ENCODE results near the gene GOLGA8N. TPM values are rescaled to one million over a fixed set of nuclear protein-coding genes. Genes with fewer than 3 reads are reported as not detected.
"Not testable (repeated sequence)": the region's sequence is repeated elsewhere in the genome, so short reads cannot be mapped to it uniquely, and the experiment has no call there.

GOLGA8N gene
- polyA plus RNA-seq, 1 donor (not counting 4 experiments of a cell fraction or from before 2014, with no cell fraction given) = 0.87 TPM

DNA sequence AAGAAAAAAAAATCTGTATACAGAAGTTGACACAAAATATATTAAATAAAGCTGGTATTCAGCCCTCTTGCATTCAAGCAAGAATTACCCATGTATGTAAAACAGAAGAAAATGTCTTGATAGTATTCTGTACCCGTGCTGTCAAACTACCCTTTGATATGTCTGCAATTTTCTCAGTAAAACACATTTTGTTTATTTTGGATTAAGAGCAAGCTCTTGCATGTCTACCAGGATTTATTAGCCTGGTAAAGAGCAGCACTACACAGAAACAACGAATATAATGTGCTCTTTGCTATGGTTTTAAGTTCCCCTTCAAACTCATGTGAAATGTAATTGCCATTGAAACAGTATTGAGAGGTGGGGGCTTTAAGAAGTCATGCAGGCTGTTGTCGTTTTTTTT, 24.3 kb upstream of the GOLGA8N start:
- H3K4me1 ChIP-seq (ENCODE audit: control insufficient read depth, extremely low read depth, insufficient read depth, low read length); H3K27ac ChIP-seq (ENCODE audit: control insufficient read depth, insufficient read depth, low read length); H4K20me1 ChIP-seq (ENCODE audit: control insufficient read depth, extremely low read depth, insufficient read depth, low read length); H3K36me3 ChIP-seq (ENCODE audit: control insufficient read depth in 2 of 2, extremely low read depth in 1 of 2, insufficient read depth in 2 of 2, low read length in 2 of 2); H3K9ac ChIP-seq (ENCODE audit: control insufficient read depth, extremely low read depth, insufficient read depth, low read length); FAIRE-seq; H2AFZ ChIP-seq (ENCODE audit: control insufficient read depth, low read length); H3K9me1 ChIP-seq (ENCODE audit: control insufficient read depth, extremely low read depth, insufficient read depth, low read length); dilution Hi-C loops (cut with MboI; ENCODE audit: extremely low pct_ligation_motif_present, low sequenced_read_pairs); H3K4me2 ChIP-seq (ENCODE audit: control insufficient read depth, extremely low read depth, insufficient read depth, low read depth, low read length); DNase-seq (ENCODE audit: low read depth, low spot score); H3K79me2 ChIP-seq (ENCODE audit: control insufficient read depth, insufficient read depth, low read length); H3K27me3 ChIP-seq (ENCODE audit: control insufficient read depth, extremely low read depth, insufficient read depth, low read length); H3K4me3 ChIP-seq (ENCODE audit: control insufficient read depth in 2 of 3, extremely low read depth in 1 of 3, insufficient read depth in 2 of 3, low read depth in 1 of 3, low read length in 3 of 3); H3K9me3 ChIP-seq (ENCODE audit: control insufficient read depth, low read depth, low read length): not testable (repeated sequence)

DNA sequence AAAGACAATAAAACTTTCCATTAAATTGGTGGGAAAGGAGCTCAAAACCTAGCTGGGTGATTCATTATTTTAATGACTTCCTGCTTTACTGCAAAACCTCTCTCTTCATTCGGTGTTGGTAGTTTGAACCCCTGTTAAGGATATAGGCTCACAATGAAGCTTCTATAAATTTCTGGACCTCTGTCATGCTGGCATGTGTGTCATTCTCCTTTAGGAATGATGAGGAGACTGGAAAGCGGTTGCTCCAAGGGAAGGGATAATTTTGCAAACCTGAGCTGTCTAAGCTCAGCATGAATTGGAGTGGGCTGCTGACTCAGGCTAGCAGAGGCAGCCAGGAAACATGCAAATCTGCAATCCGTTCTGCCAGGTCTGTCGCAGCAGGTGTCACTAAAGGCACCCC, 14.8 kb upstream of the GOLGA8N start:
- DNase-seq (ENCODE audit: low read depth, low spot score); H3K9me3 ChIP-seq (ENCODE audit: control insufficient read depth, low read depth, low read length); H2AFZ ChIP-seq (ENCODE audit: control insufficient read depth, low read length); dilution Hi-C loops (cut with MboI; ENCODE audit: extremely low pct_ligation_motif_present, low sequenced_read_pairs); H3K27me3 ChIP-seq (ENCODE audit: control insufficient read depth, extremely low read depth, insufficient read depth, low read length); H3K9ac ChIP-seq (ENCODE audit: control insufficient read depth, extremely low read depth, insufficient read depth, low read length); H3K4me1 ChIP-seq (ENCODE audit: control insufficient read depth, extremely low read depth, insufficient read depth, low read length); FAIRE-seq; H3K9me1 ChIP-seq (ENCODE audit: control insufficient read depth, extremely low read depth, insufficient read depth, low read length); H3K36me3 ChIP-seq (ENCODE audit: control insufficient read depth in 2 of 2, extremely low read depth in 1 of 2, insufficient read depth in 2 of 2, low read length in 2 of 2); H3K27ac ChIP-seq (ENCODE audit: control insufficient read depth, insufficient read depth, low read length); H4K20me1 ChIP-seq (ENCODE audit: control insufficient read depth, extremely low read depth, insufficient read depth, low read length); H3K4me2 ChIP-seq (ENCODE audit: control insufficient read depth, extremely low read depth, insufficient read depth, low read depth, low read length); H3K79me2 ChIP-seq (ENCODE audit: control insufficient read depth, insufficient read depth, low read length); H3K4me3 ChIP-seq (ENCODE audit: control insufficient read depth in 2 of 3, extremely low read depth in 1 of 3, insufficient read depth in 2 of 3, low read depth in 1 of 3, low read length in 3 of 3): not testable (repeated sequence)

DNA sequence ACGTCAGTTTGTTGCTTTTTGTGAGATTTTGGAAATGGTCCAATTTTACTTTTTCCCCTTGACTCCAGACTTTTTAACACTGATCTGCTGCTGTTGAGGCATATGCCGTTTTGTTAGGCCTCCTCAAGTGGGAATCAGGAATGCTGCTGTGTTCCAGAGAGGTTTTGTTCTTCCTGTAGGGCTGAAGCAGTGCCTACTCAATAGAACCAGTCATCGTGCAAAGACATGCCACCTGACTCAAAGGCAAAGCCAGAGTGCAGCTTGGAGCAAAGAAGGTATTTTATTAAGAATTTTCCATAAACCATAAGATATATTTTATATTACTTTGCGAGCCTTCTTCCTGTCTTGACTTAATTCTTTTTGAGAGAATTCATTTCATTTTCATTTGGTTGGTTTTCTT, 7.4 kb upstream of the GOLGA8N start:
- DNase-seq (ENCODE audit: low read depth, low spot score); H3K9ac ChIP-seq (ENCODE audit: control insufficient read depth, extremely low read depth, insufficient read depth, low read length); H4K20me1 ChIP-seq (ENCODE audit: control insufficient read depth, extremely low read depth, insufficient read depth, low read length); H3K36me3 ChIP-seq (ENCODE audit: control insufficient read depth in 2 of 2, extremely low read depth in 1 of 2, insufficient read depth in 2 of 2, low read length in 2 of 2); H3K27ac ChIP-seq (ENCODE audit: control insufficient read depth, insufficient read depth, low read length); H2AFZ ChIP-seq (ENCODE audit: control insufficient read depth, low read length); H3K9me3 ChIP-seq (ENCODE audit: control insufficient read depth, low read depth, low read length); H3K4me3 ChIP-seq (ENCODE audit: control insufficient read depth in 2 of 3, extremely low read depth in 1 of 3, insufficient read depth in 2 of 3, low read depth in 1 of 3, low read length in 3 of 3); H3K4me2 ChIP-seq (ENCODE audit: control insufficient read depth, extremely low read depth, insufficient read depth, low read depth, low read length); H3K27me3 ChIP-seq (ENCODE audit: control insufficient read depth, extremely low read depth, insufficient read depth, low read length); dilution Hi-C loops (cut with MboI; ENCODE audit: extremely low pct_ligation_motif_present, low sequenced_read_pairs); H3K4me1 ChIP-seq (ENCODE audit: control insufficient read depth, extremely low read depth, insufficient read depth, low read length); H3K9me1 ChIP-seq (ENCODE audit: control insufficient read depth, extremely low read depth, insufficient read depth, low read length); H3K79me2 ChIP-seq (ENCODE audit: control insufficient read depth, insufficient read depth, low read length); FAIRE-seq: not testable (repeated sequence)

DNA sequence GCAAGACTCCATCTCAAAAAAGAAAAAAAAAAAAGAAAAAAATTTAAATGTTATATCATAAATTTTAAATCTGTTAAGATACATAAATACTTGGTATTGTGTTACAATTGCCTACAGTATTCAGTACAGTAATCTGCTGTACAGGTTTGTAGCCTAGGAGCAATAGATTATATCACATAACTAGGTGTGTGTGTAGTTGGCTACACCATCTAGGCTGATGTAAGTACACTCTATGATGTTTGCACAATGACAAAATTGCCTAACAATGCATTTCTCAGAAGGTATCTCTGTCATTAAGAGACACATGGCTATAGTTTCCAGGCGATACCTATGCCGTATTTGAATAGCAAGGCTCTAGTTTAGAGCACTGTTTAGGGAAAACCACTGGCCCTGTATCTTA, 16.3 kb downstream of the GOLGA8N start:
- H3K9ac ChIP-seq (ENCODE audit: control insufficient read depth, extremely low read depth, insufficient read depth, low read length); H3K4me2 ChIP-seq (ENCODE audit: control insufficient read depth, extremely low read depth, insufficient read depth, low read depth, low read length); H2AFZ ChIP-seq (ENCODE audit: control insufficient read depth, low read length); H3K4me3 ChIP-seq (ENCODE audit: control insufficient read depth in 2 of 3, extremely low read depth in 1 of 3, insufficient read depth in 2 of 3, low read depth in 1 of 3, low read length in 3 of 3); H4K20me1 ChIP-seq (ENCODE audit: control insufficient read depth, extremely low read depth, insufficient read depth, low read length); H3K9me3 ChIP-seq (ENCODE audit: control insufficient read depth, low read depth, low read length); H3K9me1 ChIP-seq (ENCODE audit: control insufficient read depth, extremely low read depth, insufficient read depth, low read length); FAIRE-seq; H3K4me1 ChIP-seq (ENCODE audit: control insufficient read depth, extremely low read depth, insufficient read depth, low read length); H3K27ac ChIP-seq (ENCODE audit: control insufficient read depth, insufficient read depth, low read length); H3K27me3 ChIP-seq (ENCODE audit: control insufficient read depth, extremely low read depth, insufficient read depth, low read length); H3K79me2 ChIP-seq (ENCODE audit: control insufficient read depth, insufficient read depth, low read length); H3K36me3 ChIP-seq (ENCODE audit: control insufficient read depth in 2 of 2, extremely low read depth in 1 of 2, insufficient read depth in 2 of 2, low read length in 2 of 2); dilution Hi-C loops (cut with MboI; ENCODE audit: extremely low pct_ligation_motif_present, low sequenced_read_pairs); DNase-seq (ENCODE audit: low read depth, low spot score): not testable (repeated sequence)

DNA sequence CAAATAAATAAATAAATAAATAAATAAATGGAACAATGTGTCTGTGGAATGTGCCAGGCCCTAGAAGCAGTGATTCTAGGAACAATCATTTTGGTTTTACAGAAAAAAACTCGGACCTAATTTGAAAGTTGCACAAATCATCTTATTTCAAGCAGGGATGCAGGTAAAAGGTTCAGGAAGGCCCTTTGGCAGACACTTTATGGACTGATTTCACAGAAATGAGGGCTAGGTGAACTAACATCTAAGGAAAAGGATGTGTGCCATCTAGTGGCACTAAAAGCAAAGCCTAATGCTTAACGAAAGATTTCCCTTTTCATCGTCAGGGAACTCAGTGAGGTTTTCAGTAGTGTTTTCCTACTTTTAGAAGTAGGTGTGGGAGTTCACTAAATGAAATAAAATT, 17.5 kb downstream of the GOLGA8N start:
- DNase-seq (ENCODE audit: low read depth, low spot score) = not testable (repeated sequence)

More for the DNA sequence above, 17.5 kb downstream of the GOLGA8N start:
- H3K27me3 ChIP-seq (ENCODE audit: control insufficient read depth, extremely low read depth, insufficient read depth, low read length); H3K79me2 ChIP-seq (ENCODE audit: control insufficient read depth, insufficient read depth, low read length); H3K4me2 ChIP-seq (ENCODE audit: control insufficient read depth, extremely low read depth, insufficient read depth, low read depth, low read length); H3K36me3 ChIP-seq (ENCODE audit: control insufficient read depth in 2 of 2, extremely low read depth in 1 of 2, insufficient read depth in 2 of 2, low read length in 2 of 2); H2AFZ ChIP-seq (ENCODE audit: control insufficient read depth, low read length); H4K20me1 ChIP-seq (ENCODE audit: control insufficient read depth, extremely low read depth, insufficient read depth, low read length); H3K9me1 ChIP-seq (ENCODE audit: control insufficient read depth, extremely low read depth, insufficient read depth, low read length); dilution Hi-C loops (cut with MboI; ENCODE audit: extremely low pct_ligation_motif_present, low sequenced_read_pairs); H3K4me1 ChIP-seq (ENCODE audit: control insufficient read depth, extremely low read depth, insufficient read depth, low read length); H3K9me3 ChIP-seq (ENCODE audit: control insufficient read depth, low read depth, low read length); H3K27ac ChIP-seq (ENCODE audit: control insufficient read depth, insufficient read depth, low read length); H3K4me3 ChIP-seq (ENCODE audit: control insufficient read depth in 2 of 3, extremely low read depth in 1 of 3, insufficient read depth in 2 of 3, low read depth in 1 of 3, low read length in 3 of 3); H3K9ac ChIP-seq (ENCODE audit: control insufficient read depth, extremely low read depth, insufficient read depth, low read length): not testable (repeated sequence)
- peak; percentile 76 for FAIRE-seq
